WTC11 (cell line): Measurements from ENCODE around the gene RGMA.

Experiments used
- ATF6 ChIP-seq: sonication (generic); formaldehyde crosslinking; IDR thresholded peaks from 2 replicates; pipeline ENCODE4 v1.8.1; 2023; ENCODE audit warnings: mild to moderate bottlenecking, missing genetic modification reagents
- CREB1 ChIP-seq: sonication (generic); formaldehyde crosslinking; IDR thresholded peaks from 2 replicates; pipeline ENCODE4 v1.8.0; 2023; ENCODE audit warnings: mild to moderate bottlenecking, missing genetic modification reagents
- CTCF ChIP-seq: fragments of 200-600 bp; IDR thresholded peaks from 2 replicates; pipeline ENCODE4 v1.8.0; 2022; ENCODE audit warnings: antibody characterized with exemption
- ESRRA ChIP-seq: sonication (generic); formaldehyde crosslinking; IDR thresholded peaks from 2 replicates; pipeline ENCODE4 v1.8.1; 2022; ENCODE audit warnings: mild to moderate bottlenecking, missing genetic modification reagents, borderline replicate concordance
- NR3C1 ChIP-seq: sonication (generic); formaldehyde crosslinking; conservative IDR thresholded peaks from 2 replicates; pipeline ENCODE4 v1.8.1; 2023; ENCODE audit warnings: low read depth, mild to moderate bottlenecking, missing genetic modification reagents
- PRDM15 ChIP-seq: sonication (generic); formaldehyde crosslinking; IDR thresholded peaks from 2 replicates; pipeline ENCODE4 v1.8.0; 2022; ENCODE audit warnings: missing genetic modification reagents

GRCh38 chr15:93110502-93111040 is 21.6 kb upstream of the RGMA start:
- TF ChIP-seq NR3C1 (CRISPR knock-in tag) (no peak), CREB1 (CRISPR knock-in tag) (no peak), CTCF (no peak), ATF6 (no peak), ESRRA (CRISPR knock-in tag) (no peak), PRDM15 (CRISPR knock-in tag) (no peak)
